ENCODE measurements around the gene PMEL. TPM values are rescaled to one million over a fixed set of nuclear protein-coding genes. Genes with fewer than 3 reads are reported as not detected.

The PMEL gene
- total and polyA plus RNA-seq, 2 of the 8 experiments (the other 6 are each of a cell fraction or from before 2014, with no cell fraction given), result 120 to 382 TPM

DNA sequence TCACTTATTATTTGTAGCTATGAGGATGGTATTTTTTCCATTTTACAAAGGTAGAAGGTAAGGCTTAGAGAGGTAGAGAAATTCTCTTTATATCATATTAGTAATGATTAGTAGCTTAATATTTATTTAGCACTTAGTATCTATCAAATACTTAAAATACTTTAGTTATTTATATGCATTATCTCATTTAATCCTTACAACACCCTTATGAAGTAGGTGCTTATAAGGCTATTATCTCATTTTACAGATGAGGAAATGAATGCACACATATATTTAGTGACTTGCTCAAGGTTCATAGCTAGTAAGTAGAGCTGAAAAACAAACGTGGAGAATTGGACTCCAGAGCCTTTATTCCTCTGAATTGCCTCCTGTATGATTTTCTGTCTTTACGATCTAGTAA is 19.0 kb upstream of the PMEL start (continued):
- TF ChIP-seq, protein P1, sequence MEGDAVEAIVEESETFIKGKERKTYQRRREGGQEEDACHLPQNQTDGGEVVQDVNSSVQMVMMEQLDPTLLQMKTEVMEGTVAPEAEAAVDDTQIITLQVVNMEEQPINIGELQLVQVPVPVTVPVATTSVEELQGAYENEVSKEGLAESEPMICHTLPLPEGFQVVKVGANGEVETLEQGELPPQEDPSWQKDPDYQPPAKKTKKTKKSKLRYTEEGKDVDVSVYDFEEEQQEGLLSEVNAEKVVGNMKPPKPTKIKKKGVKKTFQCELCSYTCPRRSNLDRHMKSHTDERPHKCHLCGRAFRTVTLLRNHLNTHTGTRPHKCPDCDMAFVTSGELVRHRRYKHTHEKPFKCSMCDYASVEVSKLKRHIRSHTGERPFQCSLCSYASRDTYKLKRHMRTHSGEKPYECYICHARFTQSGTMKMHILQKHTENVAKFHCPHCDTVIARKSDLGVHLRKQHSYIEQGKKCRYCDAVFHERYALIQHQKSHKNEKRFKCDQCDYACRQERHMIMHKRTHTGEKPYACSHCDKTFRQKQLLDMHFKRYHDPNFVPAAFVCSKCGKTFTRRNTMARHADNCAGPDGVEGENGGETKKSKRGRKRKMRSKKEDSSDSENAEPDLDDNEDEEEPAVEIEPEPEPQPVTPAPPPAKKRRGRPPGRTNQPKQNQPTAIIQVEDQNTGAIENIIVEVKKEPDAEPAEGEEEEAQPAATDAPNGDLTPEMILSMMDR (IDR thresholded peaks at IDR 0.05; ENCODE audit: control extremely low read depth in 1 of 3, insufficient read depth in 1 of 3, low read depth in 1 of 3, low read length in 3 of 3), result no peak
- TF ChIP-seq SIN3A (conservative IDR thresholded peaks at IDR 0.05 in 1 of 2, IDR thresholded peaks at IDR 0.05 in 1 of 2; ENCODE audit: low read depth in 1 of 2, low read length in 2 of 2), result no peak
- no peak for TF ChIP-seq GTF2F1 (IDR thresholded peaks at IDR 0.05; ENCODE audit: borderline replicate concordance, low read depth, low read length)
- no peak for TF ChIP-seq KDM1A (IDR thresholded peaks at IDR 0.05; ENCODE audit: borderline replicate concordance, low read length)
- no peak for TF ChIP-seq CHD2 (IDR thresholded peaks at IDR 0.05; ENCODE audit: low read length)
- TF ChIP-seq, protein P2, sequence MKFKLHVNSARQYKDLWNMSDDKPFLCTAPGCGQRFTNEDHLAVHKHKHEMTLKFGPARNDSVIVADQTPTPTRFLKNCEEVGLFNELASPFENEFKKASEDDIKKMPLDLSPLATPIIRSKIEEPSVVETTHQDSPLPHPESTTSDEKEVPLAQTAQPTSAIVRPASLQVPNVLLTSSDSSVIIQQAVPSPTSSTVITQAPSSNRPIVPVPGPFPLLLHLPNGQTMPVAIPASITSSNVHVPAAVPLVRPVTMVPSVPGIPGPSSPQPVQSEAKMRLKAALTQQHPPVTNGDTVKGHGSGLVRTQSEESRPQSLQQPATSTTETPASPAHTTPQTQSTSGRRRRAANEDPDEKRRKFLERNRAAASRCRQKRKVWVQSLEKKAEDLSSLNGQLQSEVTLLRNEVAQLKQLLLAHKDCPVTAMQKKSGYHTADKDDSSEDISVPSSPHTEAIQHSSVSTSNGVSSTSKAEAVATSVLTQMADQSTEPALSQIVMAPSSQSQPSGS (IDR thresholded peaks at IDR 0.05; ENCODE audit: low read length), result no peak

All from H1 (cell line).